Kidney (tissue), 14 donors: ENCODE results near the gene CBR1. TPM values are rescaled to one million over a fixed set of nuclear protein-coding genes. Genes with fewer than 3 reads are reported as not detected.

Experiments used
- DNase-seq, 5 donors: peaks; one replicate each; pipeline ENCODE4 v3.0.0-alpha.2; 2013 to 2020
- FAIRE-seq: peaks from 2 replicates; lab custom pipeline; 2012; peaks lifted over from hg19 to GRCh38; lab: Jason Lieb, UNC
- H3K27ac ChIP-seq, 2 donors: one replicate each; pipeline ENCODE4 v1.7.0; 2013; ENCODE audit warnings: low read depth in 2 of 2, low read length in 2 of 2, inconsistent platforms in 1 of 2
- H3K27me3 ChIP-seq: one replicate; pipeline ENCODE4 v1.7.1; 2013; ENCODE audit warnings: low read length, inconsistent platforms; ENCODE audit not compliant: control insufficient read depth, insufficient read depth
- H3K36me3 ChIP-seq, 3 donors: one replicate each; pipeline versions ENCODE4 v1.7.0 to v1.7.1; 2013; ENCODE audit warnings: low read length in 3 of 3, control low read depth in 1 of 3, inconsistent platforms in 1 of 3; ENCODE audit not compliant: insufficient read depth in 3 of 3, control insufficient read depth in 2 of 3
- H3K4me1 ChIP-seq, 3 donors: one replicate each; pipeline versions ENCODE4 v1.7.0 to v1.7.1; 2013; ENCODE audit warnings: low read length in 3 of 3, inconsistent platforms in 1 of 3, low read depth in 1 of 3; ENCODE audit not compliant: control insufficient read depth in 2 of 3, insufficient read depth in 2 of 3
- H3K4me3 ChIP-seq, 3 donors: one replicate each; pipeline versions ENCODE4 v1.7.0 to v1.8.1; 2013; ENCODE audit warnings: low read length in 3 of 3, control low read depth in 1 of 3, inconsistent platforms in 1 of 3
- H3K9ac ChIP-seq, 3 donors: one replicate each; pipeline versions ENCODE4 v1.7.0 to v1.7.1; 2013; ENCODE audit warnings: low read length in 3 of 3, control low read depth in 1 of 3, inconsistent platforms in 1 of 3
- H3K9me3 ChIP-seq, 3 donors: one replicate each; pipeline versions ENCODE4 v1.7.0 to v1.7.1; 2013; ENCODE audit warnings: low read length in 3 of 3, control low read depth in 1 of 3, inconsistent platforms in 1 of 3; ENCODE audit not compliant: control insufficient read depth in 2 of 3, insufficient read depth in 1 of 3
- intact Hi-C: fragments of 100-400 bp; cut with DNase I; formaldehyde crosslinking; loops from one replicate; pipeline ENCODE4 v1.11.1; 2022
- polyA plus RNA-seq: library from polyadenylated mRNA; stranded (reverse); fragments of 350-450 nt; fragmentation: Illumina TruSeq; extraction: RNeasy Lipid Tissue Mini Kit (QIAGEN cat#74804); gene quantifications from one replicate; pipeline ENCODE4 v1.2.3, GENCODE V29; 2014; ENCODE audit warnings: low read depth, low replicate concordance; ENCODE audit not compliant: insufficient read depth
- total RNA-seq: library from RNA; stranded (reverse); fragmentation: NEBNext Ultra II Directional; extraction: Animal tissue kit (Norgen Biotek cat#: 25700); gene quantifications from one replicate; pipeline ENCODE4 v1.2.1, GENCODE V29; 2021
- TF ChIP-seq, protein P1 (sequence below): IDR thresholded peaks from 3 replicates; pipeline ENCODE4 v1.5.1; 2012; ENCODE audit warnings: mild to moderate bottlenecking, moderate library complexity, borderline replicate concordance; ENCODE audit not compliant: insufficient read depth; ENCODE audit errors: extremely low read depth
- donor health status: control.
- donor health status: control.
- donor health status: control.
- donor health status: control.
- donor health status: control.
- donor health status: DM: yes; HTN: yes; CAD: no.
- donor health status: Normal renal cell carcinoma (clear cell type).

Gene CBR1
- total and polyA plus RNA-seq, 2 donors from 2014 or later = 94.3 to 379 TPM

GRCh38 chr21:36061445-36061844 lies 8.4 kb upstream of the CBR1 start:
- intact Hi-C loops = no loop called here
- no peaks in the 10 kb centered on the region for H3K27me3 ChIP-seq
- TF ChIP-seq, protein P1, sequence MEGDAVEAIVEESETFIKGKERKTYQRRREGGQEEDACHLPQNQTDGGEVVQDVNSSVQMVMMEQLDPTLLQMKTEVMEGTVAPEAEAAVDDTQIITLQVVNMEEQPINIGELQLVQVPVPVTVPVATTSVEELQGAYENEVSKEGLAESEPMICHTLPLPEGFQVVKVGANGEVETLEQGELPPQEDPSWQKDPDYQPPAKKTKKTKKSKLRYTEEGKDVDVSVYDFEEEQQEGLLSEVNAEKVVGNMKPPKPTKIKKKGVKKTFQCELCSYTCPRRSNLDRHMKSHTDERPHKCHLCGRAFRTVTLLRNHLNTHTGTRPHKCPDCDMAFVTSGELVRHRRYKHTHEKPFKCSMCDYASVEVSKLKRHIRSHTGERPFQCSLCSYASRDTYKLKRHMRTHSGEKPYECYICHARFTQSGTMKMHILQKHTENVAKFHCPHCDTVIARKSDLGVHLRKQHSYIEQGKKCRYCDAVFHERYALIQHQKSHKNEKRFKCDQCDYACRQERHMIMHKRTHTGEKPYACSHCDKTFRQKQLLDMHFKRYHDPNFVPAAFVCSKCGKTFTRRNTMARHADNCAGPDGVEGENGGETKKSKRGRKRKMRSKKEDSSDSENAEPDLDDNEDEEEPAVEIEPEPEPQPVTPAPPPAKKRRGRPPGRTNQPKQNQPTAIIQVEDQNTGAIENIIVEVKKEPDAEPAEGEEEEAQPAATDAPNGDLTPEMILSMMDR = no peak
- H3K9ac ChIP-seq = no peak overlapping the region
- no peaks in the 10 kb centered on the region for H3K9me3 ChIP-seq
- DNase-seq = no peak
- H3K36me3 ChIP-seq = peaks cover 5 to 7% (median 6%) of the 10 kb centered on the region in 3 donors
- H3K4me3 ChIP-seq = peak overlapping the region in 1 of 3 donors; percentile 99
- FAIRE-seq = no peak
- H3K27ac ChIP-seq = no peak overlapping the region
- H3K4me1 ChIP-seq = peaks cover 0 to 2% (median 0%) of the 10 kb centered on the region in 3 donors

- DNase-seq (no peak), FAIRE-seq (no peak)
- H3K9me3 ChIP-seq = no peaks in the 10 kb centered on the region
- no peak overlapping the region for H3K27ac ChIP-seq
- TF ChIP-seq, protein P1 = no peak
- no peaks in the 10 kb centered on the region for H3K27me3 ChIP-seq
- no peak overlapping the region for H3K9ac ChIP-seq
- H3K36me3 ChIP-seq = no peaks in the 10 kb centered on the region
- no peak overlapping the region for H3K4me3 ChIP-seq
- H3K4me1 ChIP-seq = no peaks in the 10 kb centered on the region
- intact Hi-C loops = no loop called here
Measured at GRCh38 chr21:36063375-36064084, 6.3 kb upstream of the CBR1 start.

DNA sequence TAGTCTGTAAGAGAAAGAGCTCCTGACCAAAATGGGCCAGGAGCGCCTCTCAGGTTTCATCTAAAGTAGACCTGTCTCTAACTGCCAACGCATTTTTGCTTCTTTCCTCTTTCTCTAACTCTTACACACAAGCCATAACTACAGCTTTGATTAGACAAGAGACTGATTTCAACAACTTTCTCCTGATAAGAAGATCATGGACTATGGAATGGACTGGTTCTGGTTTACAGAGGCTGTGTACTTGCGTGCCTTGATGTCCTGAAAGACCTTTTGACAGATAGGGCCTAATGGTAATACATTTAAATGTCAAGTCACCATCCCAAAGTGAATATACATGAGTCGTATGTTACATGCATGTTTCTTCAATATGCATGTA lies 5.8 kb upstream of the CBR1 start:
- no peak for DNase-seq
- Histone ChIP-seq H3K4me3 (no peak overlapping the region), H3K4me1 (no peaks in the 10 kb centered on the region), H3K9ac (no peak overlapping the region), H3K27ac (no peak overlapping the region), H3K9me3 (peaks cover 0 to 4% (median 0%) of the 10 kb centered on the region in 3 donors), H3K36me3 (no peaks in the 10 kb centered on the region), H3K27me3 (no peaks in the 10 kb centered on the region)
- TF ChIP-seq, protein P1 = no peak
- intact Hi-C loops = no loop called here
- no peak for FAIRE-seq
